Right renal cortex interstitium (tissue), 3 donors: Measurements from ENCODE around the gene TWF1. TPM values are rescaled to one million over a fixed set of nuclear protein-coding genes. Genes with fewer than 3 reads are reported as not detected.

Source experiments
- polyA plus RNA-seq, 3 donors: library from polyadenylated mRNA; unstranded; fragments of 120-200 nt; gene quantifications; one replicate each; pipeline ENCODE4 v1.2.1, GENCODE V29; 2013; ENCODE audit not compliant: insufficient read length in 3 of 3

The TWF1 gene
- polyA plus RNA-seq, 3 donors: 77.3 to 83.9 (median 81.9) TPM

Other genes with a start within 250 kb of the TWF1 start
- 10 to 100 TPM; 12.4 to 14.7 (median 13.1) TPM for gene PUS7L, start 47.5 kb downstream of the TWF1 start, polyA plus RNA-seq
- 10 to 100 TPM; 13.3 to 13.7 (median 13.6) TPM for gene IRAK4, start 47.4 kb downstream of the TWF1 start, polyA plus RNA-seq
- 10 to 100 TPM; 14.7 to 15.8 (median 14.8) TPM for gene TMEM117, start 29.8 kb upstream of the TWF1 start, polyA plus RNA-seq